Neural cell (in vitro differentiated cells): ENCODE measurements around the gene ADGRB3. TPM values are rescaled to one million over a fixed set of nuclear protein-coding genes. Genes with fewer than 3 reads are reported as not detected.

Experiments
- H2AFZ ChIP-seq: fragments of 200-600, 300-800 bp; sonication (generic), shearing (Covaris generic); 2 replicates; pipeline ENCODE4 v1.6.0; 2014; ENCODE audit warnings: low read depth, mild to moderate bottlenecking, antibody characterized with exemption, low read length, moderate library complexity
- H3F3A ChIP-seq: fragments of 200-600 bp; shearing (Covaris generic); 2 replicates; pipeline ENCODE4 v1.6.1; 2016; ENCODE audit warnings: mild to moderate bottlenecking, moderate library complexity, mixed read lengths, antibody characterized with exemption, low read length; ENCODE audit not compliant: insufficient read depth, poor library complexity, severe bottlenecking
- H3K27ac ChIP-seq: fragments of 200-600, 300-800 bp; sonication (generic), shearing (Covaris generic); 2 replicates; pipeline ENCODE4 v1.5.1; 2014; ENCODE audit warnings: mild to moderate bottlenecking, low read length, moderate library complexity
- H3K27me3 ChIP-seq: fragments of 300-800, 200-600 bp; sonication (generic), shearing (Covaris generic); 2 replicates; pipeline ENCODE4 v1.6.0; 2014; ENCODE audit warnings: mild to moderate bottlenecking, low read depth, low read length, moderate library complexity; ENCODE audit not compliant: insufficient read depth
- H3K36me3 ChIP-seq: fragments of 300-800, 200-600 bp; sonication (generic), shearing (Covaris generic); 2 replicates; pipeline ENCODE4 v1.5.1; 2014; ENCODE audit warnings: mild to moderate bottlenecking, antibody characterized with exemption, low read length, moderate library complexity; ENCODE audit not compliant: insufficient read depth
- H3K4me2 ChIP-seq: fragments of 300-800, 200-600 bp; sonication (generic), shearing (Covaris generic); 2 replicates; pipeline ENCODE4 v1.6.0; 2014; ENCODE audit warnings: mild to moderate bottlenecking, low read length
- H3K4me3 ChIP-seq: fragments of 300-800, 200-600 bp; sonication (generic), shearing (Covaris generic); 2 replicates; pipeline ENCODE4 v1.5.1; 2014; ENCODE audit warnings: mild to moderate bottlenecking, low read length, moderate library complexity
- H3K79me2 ChIP-seq: fragments of 200-600 bp; shearing (Covaris generic); replicated peaks from 2 replicates; pipeline ENCODE4 v1.6.0; 2014; ENCODE audit warnings: mild to moderate bottlenecking, low read length, moderate library complexity; ENCODE audit not compliant: insufficient read depth
- H3K9ac ChIP-seq: fragments of 300-800, 200-600 bp; sonication (generic), shearing (Covaris generic); 2 replicates; pipeline ENCODE4 v1.6.1; 2016; ENCODE audit warnings: mild to moderate bottlenecking, low read length, mixed read lengths
- H3K9me2 ChIP-seq: fragments of 200-600 bp; shearing (Covaris generic); 2 replicates; pipeline ENCODE4 v1.6.1; 2016; ENCODE audit warnings: mild to moderate bottlenecking, low read length, mixed read lengths; ENCODE audit not compliant: insufficient read depth
- H3K9me3 ChIP-seq: fragments of 200-600, 300-800 bp; sonication (generic), shearing (Covaris generic); 2 replicates; pipeline ENCODE4 v1.6.1; 2016; ENCODE audit warnings: mild to moderate bottlenecking, mixed run types, low read length, moderate library complexity, mixed read lengths
- H4K20me1 ChIP-seq: fragments of 200-600 bp; shearing (Covaris generic); 2 replicates; pipeline ENCODE4 v1.6.1; 2016; ENCODE audit warnings: mild to moderate bottlenecking, mixed run types; ENCODE audit not compliant: insufficient read depth
- EP300 ChIP-seq: fragments of 450-650 bp; conservative IDR thresholded peaks from 2 replicates; pipeline ENCODE4 v1.6.1; 2014; ENCODE audit warnings: antibody characterized with exemption, mild to moderate bottlenecking, moderate library complexity; ENCODE audit not compliant: poor library complexity, severe bottlenecking
- EZH2 ChIP-seq: fragments of 200-600, 300-800 bp; shearing (Covaris generic), sonication (generic); IDR thresholded peaks from 2 replicates; pipeline ENCODE4 v1.6.1; 2014; ENCODE audit warnings: antibody characterized with exemption, low read length, borderline replicate concordance, mild to moderate bottlenecking; ENCODE audit not compliant: insufficient read depth, poor library complexity, severe bottlenecking
- MXI1 ChIP-seq: fragments of 450-650 bp; conservative IDR thresholded peaks from 2 replicates; pipeline ENCODE4 v1.6.1; 2014; ENCODE audit warnings: antibody characterized with exemption, mild to moderate bottlenecking; ENCODE audit not compliant: poor library complexity, severe bottlenecking
- POLR2AphosphoS5 ChIP-seq: IDR thresholded peaks from 2 replicates; pipeline ENCODE4 v1.6.1; 2012
- RAD21 ChIP-seq: fragments of 450-650 bp; conservative IDR thresholded peaks from 2 replicates; pipeline ENCODE4 v1.6.1; 2014; ENCODE audit warnings: antibody characterized with exemption, mild to moderate bottlenecking, moderate library complexity
- SMC3 ChIP-seq: fragments of 450-650 bp; conservative IDR thresholded peaks from 2 replicates; pipeline ENCODE4 v1.6.1; 2014; ENCODE audit warnings: antibody characterized with exemption, mild to moderate bottlenecking, moderate library complexity; ENCODE audit not compliant: poor library complexity
- TAF1 ChIP-seq: IDR thresholded peaks from 2 replicates; pipeline ENCODE4 v1.6.1; 2012; ENCODE audit warnings: low read depth
- polyA plus RNA-seq: library from polyadenylated mRNA; depleted of rRNA; stranded (reverse); fragments of >200 nt; gene quantifications from 2 replicates; pipeline ENCODE4 v1.2.3, GENCODE V29; 2014
- TF ChIP-seq, protein P1 (sequence below): IDR thresholded peaks from 2 replicates; pipeline ENCODE4 v1.6.1; 2012; ENCODE audit warnings: borderline replicate concordance
- TF ChIP-seq, protein P2 (sequence below): fragments of 450-650 bp; IDR thresholded peaks from 2 replicates; pipeline ENCODE4 v1.5.1; 2014; ENCODE audit warnings: antibody characterized with exemption, mild to moderate bottlenecking, moderate library complexity; ENCODE audit not compliant: poor library complexity, severe bottlenecking

Gene ADGRB3
- polyA plus RNA-seq, 1 donor from 2014 or later, result 66.5 TPM

DNA sequence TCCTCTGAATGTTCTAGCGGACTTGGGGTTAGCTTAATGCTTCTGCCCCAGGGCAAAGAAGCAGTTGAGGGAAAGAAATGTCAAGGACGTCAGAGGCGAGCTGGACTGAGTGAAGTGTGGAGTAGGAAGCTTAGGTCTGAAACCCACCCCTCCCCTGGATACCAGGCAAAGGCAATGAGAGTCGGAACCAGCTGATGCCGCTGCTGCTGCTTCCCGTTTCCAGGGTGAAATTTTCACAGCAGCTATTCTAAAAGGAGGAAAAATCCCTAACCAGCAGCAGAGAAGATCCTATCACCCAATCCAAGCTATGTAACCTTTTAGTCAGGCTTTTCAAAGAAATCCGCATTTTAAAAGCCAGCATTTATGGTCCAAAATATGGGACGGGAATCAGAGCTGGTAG is 597.4 kb downstream of the ADGRB3 start:
- H3K4me3 ChIP-seq, result peak overlapping the region; percentile 78
- no peaks in the 10 kb centered on the region for H4K20me1 ChIP-seq
- H3K9ac ChIP-seq, result peak overlapping the region; percentile 81
- H2AFZ ChIP-seq, result peak overlapping the region; percentile 75
- no peaks in the 10 kb centered on the region for H3K9me3 ChIP-seq
- peak overlapping the region; percentile 89 for H3K27ac ChIP-seq
- H3K79me2 ChIP-seq, result no peaks in the 10 kb centered on the region
- peak overlapping the region; percentile 74 for H3K4me2 ChIP-seq
- H3K36me3 ChIP-seq, result no peaks in the 10 kb centered on the region
- TF ChIP-seq EZH2 (no peak), TAF1 (no peak), POLR2AphosphoS5 (no peak), RAD21 (peak; percentile 48), MXI1 (no peak), EP300 (no peak), SMC3 (peak; percentile 36)
- TF ChIP-seq, protein P1, sequence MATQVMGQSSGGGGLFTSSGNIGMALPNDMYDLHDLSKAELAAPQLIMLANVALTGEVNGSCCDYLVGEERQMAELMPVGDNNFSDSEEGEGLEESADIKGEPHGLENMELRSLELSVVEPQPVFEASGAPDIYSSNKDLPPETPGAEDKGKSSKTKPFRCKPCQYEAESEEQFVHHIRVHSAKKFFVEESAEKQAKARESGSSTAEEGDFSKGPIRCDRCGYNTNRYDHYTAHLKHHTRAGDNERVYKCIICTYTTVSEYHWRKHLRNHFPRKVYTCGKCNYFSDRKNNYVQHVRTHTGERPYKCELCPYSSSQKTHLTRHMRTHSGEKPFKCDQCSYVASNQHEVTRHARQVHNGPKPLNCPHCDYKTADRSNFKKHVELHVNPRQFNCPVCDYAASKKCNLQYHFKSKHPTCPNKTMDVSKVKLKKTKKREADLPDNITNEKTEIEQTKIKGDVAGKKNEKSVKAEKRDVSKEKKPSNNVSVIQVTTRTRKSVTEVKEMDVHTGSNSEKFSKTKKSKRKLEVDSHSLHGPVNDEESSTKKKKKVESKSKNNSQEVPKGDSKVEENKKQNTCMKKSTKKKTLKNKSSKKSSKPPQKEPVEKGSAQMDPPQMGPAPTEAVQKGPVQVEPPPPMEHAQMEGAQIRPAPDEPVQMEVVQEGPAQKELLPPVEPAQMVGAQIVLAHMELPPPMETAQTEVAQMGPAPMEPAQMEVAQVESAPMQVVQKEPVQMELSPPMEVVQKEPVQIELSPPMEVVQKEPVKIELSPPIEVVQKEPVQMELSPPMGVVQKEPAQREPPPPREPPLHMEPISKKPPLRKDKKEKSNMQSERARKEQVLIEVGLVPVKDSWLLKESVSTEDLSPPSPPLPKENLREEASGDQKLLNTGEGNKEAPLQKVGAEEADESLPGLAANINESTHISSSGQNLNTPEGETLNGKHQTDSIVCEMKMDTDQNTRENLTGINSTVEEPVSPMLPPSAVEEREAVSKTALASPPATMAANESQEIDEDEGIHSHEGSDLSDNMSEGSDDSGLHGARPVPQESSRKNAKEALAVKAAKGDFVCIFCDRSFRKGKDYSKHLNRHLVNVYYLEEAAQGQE, result no peak
- TF ChIP-seq, protein P2, sequence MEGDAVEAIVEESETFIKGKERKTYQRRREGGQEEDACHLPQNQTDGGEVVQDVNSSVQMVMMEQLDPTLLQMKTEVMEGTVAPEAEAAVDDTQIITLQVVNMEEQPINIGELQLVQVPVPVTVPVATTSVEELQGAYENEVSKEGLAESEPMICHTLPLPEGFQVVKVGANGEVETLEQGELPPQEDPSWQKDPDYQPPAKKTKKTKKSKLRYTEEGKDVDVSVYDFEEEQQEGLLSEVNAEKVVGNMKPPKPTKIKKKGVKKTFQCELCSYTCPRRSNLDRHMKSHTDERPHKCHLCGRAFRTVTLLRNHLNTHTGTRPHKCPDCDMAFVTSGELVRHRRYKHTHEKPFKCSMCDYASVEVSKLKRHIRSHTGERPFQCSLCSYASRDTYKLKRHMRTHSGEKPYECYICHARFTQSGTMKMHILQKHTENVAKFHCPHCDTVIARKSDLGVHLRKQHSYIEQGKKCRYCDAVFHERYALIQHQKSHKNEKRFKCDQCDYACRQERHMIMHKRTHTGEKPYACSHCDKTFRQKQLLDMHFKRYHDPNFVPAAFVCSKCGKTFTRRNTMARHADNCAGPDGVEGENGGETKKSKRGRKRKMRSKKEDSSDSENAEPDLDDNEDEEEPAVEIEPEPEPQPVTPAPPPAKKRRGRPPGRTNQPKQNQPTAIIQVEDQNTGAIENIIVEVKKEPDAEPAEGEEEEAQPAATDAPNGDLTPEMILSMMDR, result no peak
- H3K27me3 ChIP-seq, result no peaks in the 10 kb centered on the region
- no peaks in the 10 kb centered on the region for H3F3A ChIP-seq
- no peaks in the 10 kb centered on the region for H3K9me2 ChIP-seq

DNA sequence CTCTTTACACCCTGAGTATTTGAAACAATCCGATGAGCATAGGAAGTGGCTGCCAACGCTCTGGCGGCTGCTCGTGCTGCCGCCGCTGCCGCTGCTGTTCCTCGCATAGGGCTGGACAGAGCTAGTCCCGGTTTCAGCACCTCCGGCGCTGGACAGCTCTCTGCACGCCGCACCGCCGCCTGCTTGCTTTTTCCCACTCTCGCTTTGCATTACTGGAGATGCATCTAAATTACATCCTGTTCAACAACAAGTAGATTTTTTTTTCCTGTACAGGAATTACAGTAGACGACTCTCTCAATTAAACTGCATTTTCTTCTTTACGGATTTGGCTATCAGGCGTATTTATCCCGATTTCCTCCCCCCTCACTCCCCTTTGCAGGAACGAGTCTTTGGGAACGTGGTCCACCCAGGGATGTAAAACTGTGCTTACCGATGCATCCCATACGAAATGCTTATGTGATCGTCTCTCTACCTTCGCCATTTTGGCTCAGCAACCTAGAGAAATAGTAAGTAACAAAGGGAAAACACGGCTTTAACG is 597.9 kb downstream of the ADGRB3 start:
- Histone ChIP-seq H3F3A (no peaks in the 10 kb centered on the region), H3K27me3 (no peaks in the 10 kb centered on the region), H3K9ac (peak overlapping the region; percentile 81), H3K4me3 (peak overlapping the region; percentile 78), H3K9me2 (no peaks in the 10 kb centered on the region), H3K27ac (peak overlapping the region; percentile 89), H3K79me2 (no peaks in the 10 kb centered on the region), H3K36me3 (no peaks in the 10 kb centered on the region), H3K4me2 (peak overlapping the region; percentile 74), H2AFZ (peak overlapping the region; percentile 75), H4K20me1 (no peaks in the 10 kb centered on the region), H3K9me3 (no peaks in the 10 kb centered on the region)
- TF ChIP-seq TAF1 (peak; percentile 8), MXI1 (peak; percentile 61)
- TF ChIP-seq, protein P2, result no peak
- TF ChIP-seq, protein P1, result peak; percentile 99
